Stomach smooth muscle (tissue), 2 donors: ENCODE results near the gene CPNE2.

Source experiments
- H3K27ac ChIP-seq: one replicate; pipeline ENCODE4 v1.7.0; 2013; ENCODE audit warnings: mild to moderate bottlenecking, low read length, inconsistent platforms
- H3K27me3 ChIP-seq, 2 donors: one replicate each; pipeline ENCODE4 v1.7.0; 2013; ENCODE audit warnings: low read length in 2 of 2; ENCODE audit not compliant: insufficient read depth in 2 of 2, control insufficient read depth in 1 of 2
- H3K36me3 ChIP-seq, 2 donors: one replicate each; pipeline ENCODE4 v1.7.0; 2013; ENCODE audit warnings: low read length in 2 of 2; ENCODE audit not compliant: control insufficient read depth in 2 of 2, insufficient read depth in 2 of 2
- H3K4me1 ChIP-seq: one replicate; pipeline ENCODE4 v1.7.0; 2013; ENCODE audit warnings: low read length; ENCODE audit not compliant: control insufficient read depth, insufficient read depth
- H3K4me3 ChIP-seq, 2 donors: one replicate each; pipeline ENCODE4 v1.7.0; 2013; ENCODE audit warnings: low read length in 2 of 2
- H3K9ac ChIP-seq, 2 donors: one replicate each; pipeline ENCODE4 v1.7.0; 2013; ENCODE audit warnings: low read length in 2 of 2, mild to moderate bottlenecking in 1 of 2
- H3K9me3 ChIP-seq, 2 donors: one replicate each; pipeline ENCODE4 v1.7.0; 2013; ENCODE audit warnings: low read length in 2 of 2; ENCODE audit not compliant: control insufficient read depth in 2 of 2
- donor health status: healthy.
- donor health status: Pancreatic carcinoma.

Gene CPNE2

GRCh38 chr16:57084996-57085395, 7.4 kb upstream of the CPNE2 start:
- Histone ChIP-seq H3K4me1 (peaks cover 5% of the 10 kb centered on the region), H3K36me3 (no peaks in the 10 kb centered on the region), H3K27me3 (no peaks in the 10 kb centered on the region), H3K9me3 (no peaks in the 10 kb centered on the region), H3K9ac (no peak overlapping the region), H3K4me3 (no peak overlapping the region), H3K27ac (no peak overlapping the region)

GRCh38 chr16:57087003-57087402, 5.4 kb upstream of the CPNE2 start:
- no peak overlapping the region for H3K4me3 ChIP-seq
- peaks cover 15% of the 10 kb centered on the region for H3K4me1 ChIP-seq
- H3K9me3 ChIP-seq: no peaks in the 10 kb centered on the region
- H3K27me3 ChIP-seq: no peaks in the 10 kb centered on the region
- H3K27ac ChIP-seq: no peak overlapping the region
- H3K9ac ChIP-seq: no peak overlapping the region
- H3K36me3 ChIP-seq: no peaks in the 10 kb centered on the region

GRCh38 chr16:57089406-57089805, 3.0 kb upstream of the CPNE2 start:
- no peak overlapping the region for H3K4me3 ChIP-seq
- no peak overlapping the region for H3K27ac ChIP-seq
- H3K27me3 ChIP-seq: no peaks in the 10 kb centered on the region
- H3K9ac ChIP-seq: no peak overlapping the region
- no peaks in the 10 kb centered on the region for H3K36me3 ChIP-seq
- no peaks in the 10 kb centered on the region for H3K9me3 ChIP-seq
- H3K4me1 ChIP-seq: peaks cover 27% of the 10 kb centered on the region

GRCh38 chr16:57091200-57091974, 996 bp upstream of the CPNE2 start:
- peak overlapping the region; percentile 72 to 79 for H3K9ac ChIP-seq
- no peaks in the 10 kb centered on the region for H3K9me3 ChIP-seq
- no peaks in the 10 kb centered on the region for H3K36me3 ChIP-seq
- H3K4me1 ChIP-seq: peaks cover 23% of the 10 kb centered on the region
- peak overlapping the region; percentile 60 for H3K27ac ChIP-seq
- H3K27me3 ChIP-seq: no peaks in the 10 kb centered on the region
- H3K4me3 ChIP-seq: peak overlapping the region; percentile 69 to 82

GRCh38 chr16:57092786-57093411, 516 bp downstream of the CPNE2 start:
- no peaks in the 10 kb centered on the region for H3K27me3 ChIP-seq
- no peak overlapping the region for H3K27ac ChIP-seq
- H3K4me3 ChIP-seq: peak overlapping the region; percentile 59 to 77
- peaks cover 23% of the 10 kb centered on the region for H3K4me1 ChIP-seq
- no peaks in the 10 kb centered on the region for H3K9me3 ChIP-seq
- H3K36me3 ChIP-seq: no peaks in the 10 kb centered on the region
- H3K9ac ChIP-seq: peak overlapping the region in 1 of 2 donors; percentile 1

GRCh38 chr16:57093666-57094564, 1.5 kb downstream of the CPNE2 start:
- Histone ChIP-seq H3K9me3 (no peaks in the 10 kb centered on the region), H3K4me3 (peak overlapping the region; percentile 59 to 77), H3K36me3 (no peaks in the 10 kb centered on the region), H3K4me1 (peaks cover 23% of the 10 kb centered on the region), H3K27me3 (no peaks in the 10 kb centered on the region), H3K9ac (peak overlapping the region; percentile 1 to 58), H3K27ac (no peak overlapping the region)

GRCh38 chr16:57094911-57095310, 2.5 kb downstream of the CPNE2 start:
- no peak overlapping the region for H3K4me3 ChIP-seq
- peaks cover 23% of the 10 kb centered on the region for H3K4me1 ChIP-seq
- H3K27me3 ChIP-seq: no peaks in the 10 kb centered on the region
- no peaks in the 10 kb centered on the region for H3K9me3 ChIP-seq
- no peak overlapping the region for H3K9ac ChIP-seq
- H3K36me3 ChIP-seq: no peaks in the 10 kb centered on the region
- H3K27ac ChIP-seq: no peak overlapping the region

- Histone ChIP-seq H3K4me1 (peaks cover 22% of the 10 kb centered on the region), H3K9me3 (no peaks in the 10 kb centered on the region), H3K27me3 (no peaks in the 10 kb centered on the region), H3K36me3 (peaks cover 0 to 3% of the 10 kb centered on the region in 2 donors), H3K9ac (no peak overlapping the region), H3K27ac (no peak overlapping the region), H3K4me3 (no peak overlapping the region)
Measured at GRCh38 chr16:57096192-57096591, 3.8 kb downstream of the CPNE2 start.

- Histone ChIP-seq H3K27me3 (no peaks in the 10 kb centered on the region), H3K4me1 (peaks cover 16% of the 10 kb centered on the region), H3K36me3 (peaks cover 0 to 3% of the 10 kb centered on the region in 2 donors), H3K27ac (no peak overlapping the region), H3K9ac (no peak overlapping the region), H3K4me3 (no peak overlapping the region), H3K9me3 (no peaks in the 10 kb centered on the region)
Measured at GRCh38 chr16:57096793-57097192, 4.4 kb downstream of the CPNE2 start.

GRCh38 chr16:57098188-57098841, 5.9 kb downstream of the CPNE2 start:
- no peak overlapping the region for H3K27ac ChIP-seq
- H3K9ac ChIP-seq: no peak overlapping the region
- H3K4me1 ChIP-seq: peaks cover 9% of the 10 kb centered on the region
- no peak overlapping the region for H3K4me3 ChIP-seq
- no peaks in the 10 kb centered on the region for H3K9me3 ChIP-seq
- H3K27me3 ChIP-seq: no peaks in the 10 kb centered on the region
- peaks cover 0 to 3% of the 10 kb centered on the region in 2 donors for H3K36me3 ChIP-seq
